Measurements from ENCODE around the gene PREX1. TPM values are rescaled to one million over a fixed set of nuclear protein-coding genes. Genes with fewer than 3 reads are reported as not detected.
"Not testable (repeated sequence)": the region's sequence is repeated elsewhere in the genome, so short reads cannot be mapped to it uniquely, and the experiment has no call there.

The PREX1 gene
- total and polyA plus RNA-seq, 2 of the 4 experiments (the other 2 are of a cell fraction): 0.67 to 0.72 TPM

DNA sequence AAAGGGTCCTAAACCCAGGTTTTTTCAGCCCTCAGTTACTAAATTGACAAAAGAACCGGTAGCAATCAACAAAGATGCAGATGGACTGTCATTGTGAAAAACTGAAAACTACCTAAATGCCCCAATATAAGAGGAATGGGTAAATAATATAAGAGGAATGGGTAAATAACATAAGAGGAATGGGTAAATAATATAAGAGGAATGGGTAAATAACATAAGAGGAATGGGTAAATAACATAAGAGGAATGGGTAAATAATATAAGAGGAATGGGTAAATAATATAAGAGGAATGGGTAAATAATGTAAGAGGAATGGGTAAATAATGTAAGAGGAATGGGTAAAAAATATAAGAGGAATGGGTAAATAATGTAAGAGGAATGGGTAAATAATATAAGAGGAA is 15.7 kb downstream of the PREX1 start:
- not testable (repeated sequence) for H4K91ac ChIP-seq (ENCODE audit: insufficient read depth, low read depth, low read length)

More for the DNA sequence above, 15.7 kb downstream of the PREX1 start:
- BruUV-seq (replicated peaks); H3K79me1 ChIP-seq (ENCODE audit: low read depth in 1 of 2, low read length in 2 of 2); H2AK9ac ChIP-seq (replicated peaks; ENCODE audit: low read depth, low read length, poor library complexity); dilution Hi-C loops (cut with HindIII; ENCODE audit: low sequenced_read_pairs, unreplicated experiment); intact Hi-C loops (cut with micrococcal nuclease); H4K5ac ChIP-seq (ENCODE audit: low read depth, low read length); H3K4me3 ChIP-seq (ENCODE audit: insufficient read depth, low read depth, low read length); H4K20me1 ChIP-seq (ENCODE audit: insufficient read depth, low read length); H2BK15ac ChIP-seq (ENCODE audit: low read depth, low read length); H3K9ac ChIP-seq (ENCODE audit: low read depth, low read length); H3K4ac ChIP-seq (ENCODE audit: low read depth, low read length); H3K9me3 ChIP-seq (ENCODE audit: control insufficient read depth, insufficient read depth, low read length); H3K36me3 ChIP-seq (ENCODE audit: control insufficient read depth, insufficient read depth, low read length); in situ Hi-C loops (cut with MboI; ENCODE audit: low sequenced_read_pairs); H2BK5ac ChIP-seq (ENCODE audit: low read depth, low read length, poor library complexity, severe bottlenecking); H2AFZ ChIP-seq (replicated peaks; ENCODE audit: low read length, poor library complexity); H3K23ac ChIP-seq (ENCODE audit: low read depth, low read length); H2AK5ac ChIP-seq (ENCODE audit: low read depth, low read length); H2BK120ac ChIP-seq (ENCODE audit: low read depth, low read length); POLR2A ChIA-PET (ENCODE audit: unreplicated experiment); ATAC-seq (ENCODE audit: low read depth); H3K18ac ChIP-seq (ENCODE audit: low read depth, low read length); CTCF ChIA-PET; H3K4me2 ChIP-seq (ENCODE audit: low read depth, low read length); H3K14ac ChIP-seq (replicated peaks; ENCODE audit: low read depth, low read length); H3K27ac ChIP-seq (ENCODE audit: insufficient read depth, low read length); H4K8ac ChIP-seq (ENCODE audit: low read depth in 2 of 2, low read length in 2 of 2); H3K9me1 ChIP-seq (ENCODE audit: insufficient read depth, low read length); H2BK20ac ChIP-seq (ENCODE audit: low read depth, low read length); H3K56ac ChIP-seq (ENCODE audit: extremely low read depth, insufficient read depth, low read length); DNase-seq; H3K4me1 ChIP-seq (ENCODE audit: control insufficient read depth, insufficient read depth, low read length): not testable (repeated sequence)
- WGBS, 2 experiments (ENCODE audit: extremely low coverage in 2 of 2, insufficient read length in 1 of 2): no CpG with 5 or more reads among the region's 1 CpG
- peaks cover 11% of the 10 kb centered on the region; the same call in 1 of the 2 replicates for H3K27me3 ChIP-seq (ENCODE audit: control insufficient read depth, insufficient read depth, low read length)
